Mucosa of descending colon (tissue), 3 donors: ENCODE results near the gene XIST. TPM values are rescaled to one million over a fixed set of nuclear protein-coding genes. Genes with fewer than 3 reads are reported as not detected.
"Not testable (repeated sequence)": the region's sequence is repeated elsewhere in the genome, so short reads cannot be mapped to it uniquely, and the experiment has no call there.

Experiments
- ATAC-seq: fragments of 200-7000 bp; cut with Tn5 transposase; one replicate; pipeline ENCODE4 v1.9.1; 2020; ENCODE audit warnings: mild to moderate bottlenecking, moderate library complexity
- DNase-seq, 3 donors: peaks; one replicate each; pipeline ENCODE4 v3.0.0-alpha.2; 2020
- H3K36me3 ChIP-seq: fragments of 200-600 bp; one replicate; pipeline ENCODE4 v1.8.0; 2021; ENCODE audit warnings: low read depth, mild to moderate bottlenecking
- H3K4me1 ChIP-seq: fragments of 200-600 bp; one replicate; pipeline ENCODE4 v1.8.0; 2021; ENCODE audit warnings: low read depth, mild to moderate bottlenecking
- H3K4me3 ChIP-seq: fragments of 200-600 bp; one replicate; pipeline ENCODE4 v1.8.0; 2021; ENCODE audit warnings: mild to moderate bottlenecking
- H3K9me3 ChIP-seq: fragments of 200-600 bp; one replicate; pipeline ENCODE4 v1.8.0; 2021; ENCODE audit warnings: mild to moderate bottlenecking
- intact Hi-C, 2 donors: fragments of 100-400 bp; cut with DNase I in 1 of 2; cut with micrococcal nuclease in 1 of 2; formaldehyde crosslinking; loops; one replicate each; pipeline versions ENCODE4 v1.11.0 to v1.11.1; 2022; cut with DNase I, micrococcal nuclease
- total RNA-seq, 3 donors: library from RNA; stranded (reverse); fragmentation: NEBNext Ultra II Directional in 2 of 3; extraction: Animal tissue kit (Norgen Biotek cat#: 25700) in 2 of 3; gene quantifications; one replicate each; pipeline versions ENCODE4 v1.2.1 to v1.2.4, GENCODE V29; 2021 to 2023
- TF ChIP-seq, protein P1 (sequence below): fragments of 200-600 bp; IDR thresholded peaks from one replicate; pipeline ENCODE4 v1.8.0; 2022; ENCODE audit warnings: antibody characterized with exemption, mild to moderate bottlenecking
- donor health status: DM: no; HTN: no; CAD: no; lungs with moderate emphysema.
- donor health status: DM: no; HTN: no; CAD: no.
- donor health status: DM: no; HTN: yes; CAD: no.

The XIST gene
- total RNA-seq, 3 donors from 2014 or later = 1.1 to 231 (median 3.3) TPM

GRCh38 chrX:73823473-73824004, 29.0 kb downstream of the XIST start:
- H3K4me1 ChIP-seq = no peaks in the 10 kb centered on the region
- H3K9me3 ChIP-seq = no peaks in the 10 kb centered on the region
- TF ChIP-seq, protein P1, sequence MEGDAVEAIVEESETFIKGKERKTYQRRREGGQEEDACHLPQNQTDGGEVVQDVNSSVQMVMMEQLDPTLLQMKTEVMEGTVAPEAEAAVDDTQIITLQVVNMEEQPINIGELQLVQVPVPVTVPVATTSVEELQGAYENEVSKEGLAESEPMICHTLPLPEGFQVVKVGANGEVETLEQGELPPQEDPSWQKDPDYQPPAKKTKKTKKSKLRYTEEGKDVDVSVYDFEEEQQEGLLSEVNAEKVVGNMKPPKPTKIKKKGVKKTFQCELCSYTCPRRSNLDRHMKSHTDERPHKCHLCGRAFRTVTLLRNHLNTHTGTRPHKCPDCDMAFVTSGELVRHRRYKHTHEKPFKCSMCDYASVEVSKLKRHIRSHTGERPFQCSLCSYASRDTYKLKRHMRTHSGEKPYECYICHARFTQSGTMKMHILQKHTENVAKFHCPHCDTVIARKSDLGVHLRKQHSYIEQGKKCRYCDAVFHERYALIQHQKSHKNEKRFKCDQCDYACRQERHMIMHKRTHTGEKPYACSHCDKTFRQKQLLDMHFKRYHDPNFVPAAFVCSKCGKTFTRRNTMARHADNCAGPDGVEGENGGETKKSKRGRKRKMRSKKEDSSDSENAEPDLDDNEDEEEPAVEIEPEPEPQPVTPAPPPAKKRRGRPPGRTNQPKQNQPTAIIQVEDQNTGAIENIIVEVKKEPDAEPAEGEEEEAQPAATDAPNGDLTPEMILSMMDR = no peak
- H3K4me3 ChIP-seq = no peak overlapping the region
- ATAC-seq (no peak), DNase-seq (no peak)
- no peaks in the 10 kb centered on the region for H3K36me3 ChIP-seq
- intact Hi-C loops = no loop called here

DNA sequence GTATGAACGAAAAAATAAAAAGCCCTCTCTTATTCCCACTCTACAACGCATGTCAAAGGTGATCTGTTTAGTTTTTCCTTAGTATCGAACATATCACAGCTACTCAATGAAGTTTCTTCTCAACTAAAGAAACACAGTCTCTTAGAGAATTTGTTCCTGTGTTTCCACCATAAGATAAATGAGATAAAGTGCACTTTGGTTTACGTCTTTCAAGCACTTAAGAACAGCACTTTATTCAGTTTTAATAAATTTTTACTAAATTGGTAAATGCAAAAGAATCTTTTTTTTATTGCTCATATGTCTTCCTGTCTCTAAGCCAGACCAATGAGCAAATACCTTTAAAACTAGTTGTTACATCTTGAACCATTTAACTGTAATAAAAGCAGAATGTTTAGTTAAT, 29.7 kb downstream of the XIST start:
- intact Hi-C loops = no loop called here
- Histone ChIP-seq H3K36me3 (no peaks in the 10 kb centered on the region), H3K4me3 (no peak overlapping the region), H3K9me3 (no peaks in the 10 kb centered on the region), H3K4me1 (no peaks in the 10 kb centered on the region)
- no peak for ATAC-seq
- DNase-seq = no peak
- TF ChIP-seq, protein P1 = no peak

GRCh38 chrX:73821921-73822559, 30.5 kb downstream of the XIST start:
- no peaks in the 10 kb centered on the region for H3K36me3 ChIP-seq
- H3K9me3 ChIP-seq = no peaks in the 10 kb centered on the region
- H3K4me1 ChIP-seq = no peaks in the 10 kb centered on the region
- intact Hi-C loops = no loop called here
- TF ChIP-seq, protein P1 = no peak
- no peak for DNase-seq
- no peak overlapping the region for H3K4me3 ChIP-seq
- ATAC-seq = no peak

- intact Hi-C loops, H3K4me1 ChIP-seq, DNase-seq, H3K36me3 ChIP-seq, H3K4me3 ChIP-seq, ATAC-seq, H3K9me3 ChIP-seq: not testable (repeated sequence)
Measured at GRCh38 chrX:73819864-73820558, 32.5 kb downstream of the XIST start.

GRCh38 chrX:73818200-73819116, 34.1 kb downstream of the XIST start:
- no peak overlapping the region for H3K4me3 ChIP-seq
- ATAC-seq = no peak
- intact Hi-C loops = no loop called here
- no peak for DNase-seq
- no peaks in the 10 kb centered on the region for H3K4me1 ChIP-seq
- TF ChIP-seq, protein P1 = no peak
- no peaks in the 10 kb centered on the region for H3K36me3 ChIP-seq
- no peaks in the 10 kb centered on the region for H3K9me3 ChIP-seq
